ENCODE measurements around the gene DPEP2NB. TPM values are rescaled to one million over a fixed set of nuclear protein-coding genes. Genes with fewer than 3 reads are reported as not detected.

DPEP2NB gene
- total and polyA plus RNA-seq, 4 donors = not detected

DNA sequence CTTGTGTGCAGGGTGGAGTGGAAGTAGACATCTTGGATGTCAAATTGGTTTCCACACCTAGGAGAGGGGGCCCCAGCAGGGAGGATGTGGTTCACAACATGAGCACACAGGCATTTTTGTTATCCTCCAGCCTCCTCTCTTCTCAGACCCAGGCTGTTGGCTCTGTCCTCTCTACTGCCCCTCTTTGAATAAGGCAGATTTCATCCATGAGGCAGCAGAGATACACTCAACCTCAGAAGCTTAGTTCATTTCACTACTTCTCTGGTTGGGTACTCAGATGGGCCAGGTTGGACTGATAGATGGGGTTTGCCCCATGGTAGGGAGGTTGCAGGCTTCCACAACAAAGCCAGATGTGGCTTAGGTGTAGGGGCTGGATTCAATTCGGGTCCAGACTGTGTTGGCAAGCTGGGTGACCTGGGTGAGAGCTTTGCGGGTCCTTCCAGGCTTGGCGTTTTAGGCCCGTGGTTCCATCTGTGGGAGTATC is 47.2 kb upstream of the DPEP2NB start:
- WGBS = 97% methylated on average over 4 of the region's 4 CpGs
- H3K4me1 ChIP-seq (ENCODE audit: control insufficient read depth in 4 of 4, insufficient read depth in 4 of 4, low read length in 3 of 4) = peaks cover 0 to 3% (median 0%) of the 10 kb centered on the region in 4 donors
- H3K4me3 ChIP-seq (ENCODE audit: low read depth in 1 of 3, low read length in 3 of 3) = no peak overlapping the region
- H3K36me3 ChIP-seq (ENCODE audit: control insufficient read depth in 4 of 4, insufficient read depth in 3 of 4, low read depth in 1 of 4, low read length in 3 of 4) = peaks cover 0 to 12% (median 2%) of the 10 kb centered on the region in 4 donors
- no peak overlapping the region for H3K9ac ChIP-seq (ENCODE audit: low read depth in 1 of 2, low read length in 2 of 2)
- TF ChIP-seq HNF4A (conservative IDR thresholded peaks at IDR 0.05) (no peak), RAD21 (IDR thresholded peaks at IDR 0.05) (no peak), EGR1 (IDR thresholded peaks at IDR 0.05; ENCODE audit: low read depth in 2 of 2) (no peak), FOXA2 (IDR thresholded peaks at IDR 0.05) (no peak), FOXA1 (IDR thresholded peaks at IDR 0.05) (no peak), HNF4G (IDR thresholded peaks at IDR 0.05) (no peak), YY1 (IDR thresholded peaks at IDR 0.05) (no peak), NR2F2 (IDR thresholded peaks at IDR 0.05) (no peak), TAF1 (conservative IDR thresholded peaks at IDR 0.05) (no peak), SP1 (IDR thresholded peaks at IDR 0.05) (no peak), RXRA (IDR thresholded peaks at IDR 0.05) (no peak), GABPA (IDR thresholded peaks at IDR 0.05 in 1 of 2, conservative IDR thresholded peaks at IDR 0.05 in 1 of 2) (no peak), JUND (IDR thresholded peaks at IDR 0.05) (no peak)
- TF ChIP-seq, protein P1, sequence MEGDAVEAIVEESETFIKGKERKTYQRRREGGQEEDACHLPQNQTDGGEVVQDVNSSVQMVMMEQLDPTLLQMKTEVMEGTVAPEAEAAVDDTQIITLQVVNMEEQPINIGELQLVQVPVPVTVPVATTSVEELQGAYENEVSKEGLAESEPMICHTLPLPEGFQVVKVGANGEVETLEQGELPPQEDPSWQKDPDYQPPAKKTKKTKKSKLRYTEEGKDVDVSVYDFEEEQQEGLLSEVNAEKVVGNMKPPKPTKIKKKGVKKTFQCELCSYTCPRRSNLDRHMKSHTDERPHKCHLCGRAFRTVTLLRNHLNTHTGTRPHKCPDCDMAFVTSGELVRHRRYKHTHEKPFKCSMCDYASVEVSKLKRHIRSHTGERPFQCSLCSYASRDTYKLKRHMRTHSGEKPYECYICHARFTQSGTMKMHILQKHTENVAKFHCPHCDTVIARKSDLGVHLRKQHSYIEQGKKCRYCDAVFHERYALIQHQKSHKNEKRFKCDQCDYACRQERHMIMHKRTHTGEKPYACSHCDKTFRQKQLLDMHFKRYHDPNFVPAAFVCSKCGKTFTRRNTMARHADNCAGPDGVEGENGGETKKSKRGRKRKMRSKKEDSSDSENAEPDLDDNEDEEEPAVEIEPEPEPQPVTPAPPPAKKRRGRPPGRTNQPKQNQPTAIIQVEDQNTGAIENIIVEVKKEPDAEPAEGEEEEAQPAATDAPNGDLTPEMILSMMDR (IDR thresholded peaks at IDR 0.05; ENCODE audit: low read depth, low read length, missing input control) = no peak
- TF ChIP-seq, protein P2, sequence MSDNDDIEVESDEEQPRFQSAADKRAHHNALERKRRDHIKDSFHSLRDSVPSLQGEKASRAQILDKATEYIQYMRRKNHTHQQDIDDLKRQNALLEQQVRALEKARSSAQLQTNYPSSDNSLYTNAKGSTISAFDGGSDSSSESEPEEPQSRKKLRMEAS (IDR thresholded peaks at IDR 0.05) = no peak
- TF ChIP-seq, protein P3, sequence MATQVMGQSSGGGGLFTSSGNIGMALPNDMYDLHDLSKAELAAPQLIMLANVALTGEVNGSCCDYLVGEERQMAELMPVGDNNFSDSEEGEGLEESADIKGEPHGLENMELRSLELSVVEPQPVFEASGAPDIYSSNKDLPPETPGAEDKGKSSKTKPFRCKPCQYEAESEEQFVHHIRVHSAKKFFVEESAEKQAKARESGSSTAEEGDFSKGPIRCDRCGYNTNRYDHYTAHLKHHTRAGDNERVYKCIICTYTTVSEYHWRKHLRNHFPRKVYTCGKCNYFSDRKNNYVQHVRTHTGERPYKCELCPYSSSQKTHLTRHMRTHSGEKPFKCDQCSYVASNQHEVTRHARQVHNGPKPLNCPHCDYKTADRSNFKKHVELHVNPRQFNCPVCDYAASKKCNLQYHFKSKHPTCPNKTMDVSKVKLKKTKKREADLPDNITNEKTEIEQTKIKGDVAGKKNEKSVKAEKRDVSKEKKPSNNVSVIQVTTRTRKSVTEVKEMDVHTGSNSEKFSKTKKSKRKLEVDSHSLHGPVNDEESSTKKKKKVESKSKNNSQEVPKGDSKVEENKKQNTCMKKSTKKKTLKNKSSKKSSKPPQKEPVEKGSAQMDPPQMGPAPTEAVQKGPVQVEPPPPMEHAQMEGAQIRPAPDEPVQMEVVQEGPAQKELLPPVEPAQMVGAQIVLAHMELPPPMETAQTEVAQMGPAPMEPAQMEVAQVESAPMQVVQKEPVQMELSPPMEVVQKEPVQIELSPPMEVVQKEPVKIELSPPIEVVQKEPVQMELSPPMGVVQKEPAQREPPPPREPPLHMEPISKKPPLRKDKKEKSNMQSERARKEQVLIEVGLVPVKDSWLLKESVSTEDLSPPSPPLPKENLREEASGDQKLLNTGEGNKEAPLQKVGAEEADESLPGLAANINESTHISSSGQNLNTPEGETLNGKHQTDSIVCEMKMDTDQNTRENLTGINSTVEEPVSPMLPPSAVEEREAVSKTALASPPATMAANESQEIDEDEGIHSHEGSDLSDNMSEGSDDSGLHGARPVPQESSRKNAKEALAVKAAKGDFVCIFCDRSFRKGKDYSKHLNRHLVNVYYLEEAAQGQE (IDR thresholded peaks at IDR 0.05) = no peak
- TF ChIP-seq, protein P4, sequence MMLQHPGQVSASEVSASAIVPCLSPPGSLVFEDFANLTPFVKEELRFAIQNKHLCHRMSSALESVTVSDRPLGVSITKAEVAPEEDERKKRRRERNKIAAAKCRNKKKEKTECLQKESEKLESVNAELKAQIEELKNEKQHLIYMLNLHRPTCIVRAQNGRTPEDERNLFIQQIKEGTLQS (IDR thresholded peaks at IDR 0.05) = no peak
- TF ChIP-seq, protein P5, sequence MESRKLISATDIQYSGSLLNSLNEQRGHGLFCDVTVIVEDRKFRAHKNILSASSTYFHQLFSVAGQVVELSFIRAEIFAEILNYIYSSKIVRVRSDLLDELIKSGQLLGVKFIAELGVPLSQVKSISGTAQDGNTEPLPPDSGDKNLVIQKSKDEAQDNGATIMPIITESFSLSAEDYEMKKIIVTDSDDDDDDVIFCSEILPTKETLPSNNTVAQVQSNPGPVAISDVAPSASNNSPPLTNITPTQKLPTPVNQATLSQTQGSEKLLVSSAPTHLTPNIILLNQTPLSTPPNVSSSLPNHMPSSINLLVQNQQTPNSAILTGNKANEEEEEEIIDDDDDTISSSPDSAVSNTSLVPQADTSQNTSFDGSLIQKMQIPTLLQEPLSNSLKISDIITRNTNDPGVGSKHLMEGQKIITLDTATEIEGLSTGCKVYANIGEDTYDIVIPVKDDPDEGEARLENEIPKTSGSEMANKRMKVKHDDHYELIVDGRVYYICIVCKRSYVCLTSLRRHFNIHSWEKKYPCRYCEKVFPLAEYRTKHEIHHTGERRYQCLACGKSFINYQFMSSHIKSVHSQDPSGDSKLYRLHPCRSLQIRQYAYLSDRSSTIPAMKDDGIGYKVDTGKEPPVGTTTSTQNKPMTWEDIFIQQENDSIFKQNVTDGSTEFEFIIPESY (IDR thresholded peaks at IDR 0.05) = no peak
- no peaks in the 10 kb centered on the region for H3K27me3 ChIP-seq (ENCODE audit: control insufficient read depth in 4 of 4, insufficient read depth in 4 of 4, low read length in 3 of 4)
- no peaks in the 10 kb centered on the region for H3K9me3 ChIP-seq (ENCODE audit: control insufficient read depth in 4 of 4, low read length in 3 of 4)
- no peak for DNase-seq (ENCODE audit: low spot score)
- no peak overlapping the region for H3K27ac ChIP-seq (ENCODE audit: low read depth in 1 of 2, low read length in 2 of 2)

Measured in liver (tissue), 9 donors.